Fibroblast of lung (primary cell): ENCODE measurements around the gene MYRIP. TPM values are rescaled to one million over a fixed set of nuclear protein-coding genes. Genes with fewer than 3 reads are reported as not detected.

Experiments
- DNase-seq, 2 donors: peaks; one replicate each; pipeline versions ENCODE4 v3.0.0 to v3.0.0-alpha.2; 2010; ENCODE audit warnings: low read depth in 2 of 2
- H2AFZ ChIP-seq: 2 replicates; pipeline ENCODE4 v1.5.1; 2012; ENCODE audit warnings: low read length, control low read depth, inconsistent platforms
- H3K27ac ChIP-seq: 2 replicates; pipeline ENCODE4 v1.5.1; 2011; ENCODE audit warnings: low read length, control low read depth; ENCODE audit not compliant: insufficient read depth
- H3K27me3 ChIP-seq: 2 replicates; pipeline ENCODE4 v1.5.1; 2011; ENCODE audit warnings: mild to moderate bottlenecking, low read length; ENCODE audit not compliant: control insufficient read depth, insufficient read depth
- H3K36me3 ChIP-seq: 2 replicates; pipeline ENCODE4 v1.5.1; 2011; ENCODE audit warnings: low read length; ENCODE audit not compliant: control insufficient read depth, insufficient read depth
- H3K4me1 ChIP-seq: 2 replicates; pipeline ENCODE4 v1.5.1; 2011; ENCODE audit warnings: low read length; ENCODE audit not compliant: control insufficient read depth, insufficient read depth; ENCODE audit errors: extremely low read depth
- H3K4me2 ChIP-seq: 2 replicates; pipeline ENCODE4 v1.5.1; 2011; ENCODE audit warnings: low read length, control low read depth; ENCODE audit not compliant: insufficient read depth; ENCODE audit errors: extremely low read depth
- H3K4me3 ChIP-seq, 4 experiments: fragments of 200-600 bp in 1 of 4; sonication (generic) in 1 of 4; replicated peaks in 1 of 4; 2 replicates each; pipeline ENCODE4 v1.5.1; 2011 to 2016; ENCODE audit warnings: low read length in 4 of 4, low read depth in 3 of 4, mild to moderate bottlenecking in 3 of 4, control low read depth in 2 of 4, inconsistent platforms in 1 of 4, mixed read lengths in 1 of 4; ENCODE audit not compliant: insufficient read depth in 1 of 4; ENCODE audit errors: control extremely low read depth in 1 of 4
- H3K79me2 ChIP-seq: 2 replicates; pipeline ENCODE4 v1.5.1; 2012; ENCODE audit warnings: mild to moderate bottlenecking, low read length, inconsistent platforms; ENCODE audit not compliant: control insufficient read depth, insufficient read depth
- H3K9ac ChIP-seq: 2 replicates; pipeline ENCODE4 v1.5.1; 2011; ENCODE audit warnings: mild to moderate bottlenecking, low read length, control low read depth; ENCODE audit not compliant: insufficient read depth
- H3K9me3 ChIP-seq: 2 replicates; pipeline ENCODE4 v1.5.1; 2012; ENCODE audit warnings: low read depth, low read length; ENCODE audit not compliant: control insufficient read depth, insufficient read depth
- H4K20me1 ChIP-seq: 2 replicates; pipeline ENCODE4 v1.5.1; 2011; ENCODE audit warnings: low read length; ENCODE audit not compliant: control insufficient read depth, insufficient read depth; ENCODE audit errors: extremely low read depth
- EZH2 ChIP-seq: IDR thresholded peaks from 2 replicates; pipeline ENCODE4 v1.5.1; 2012; ENCODE audit warnings: low read length, control low read depth, mild to moderate bottlenecking; ENCODE audit errors: missing control alignments
- polyA plus RNA-seq, 2 donors: library from polyadenylated mRNA; depleted of rRNA in 1 of 2; stranded (reverse) in 1 of 2; unstranded in 1 of 2; fragments of >200 nt; gene quantifications; 2 replicates each; pipeline ENCODE4 v1.2.1, GENCODE V29; 2011 to 2012; ENCODE audit warnings: missing spikeins in 1 of 2
- total RNA-seq: library from RNA; depleted of rRNA; stranded (reverse); fragments of >200 nt; gene quantifications from 2 replicates; pipeline ENCODE4 v1.2.1, GENCODE V29; 2014
- TF ChIP-seq, protein P1 (sequence below), 2 donors: IDR thresholded peaks in 1 of 2; conservative IDR thresholded peaks in 1 of 2; 1 replicate in 1 of 2; 2 replicates in 1 of 2; pipeline ENCODE4 v1.5.1; 2011 to 2012; ENCODE audit warnings: low read length in 2 of 2, control low read depth in 1 of 2, inconsistent platforms in 1 of 2, low read depth in 1 of 2, mild to moderate bottlenecking in 1 of 2

MYRIP gene
- total and polyA plus RNA-seq, 2 donors (not counting 1 experiment from before 2014, with no cell fraction given) = 0.02 TPM; not detected in 1

DNA sequence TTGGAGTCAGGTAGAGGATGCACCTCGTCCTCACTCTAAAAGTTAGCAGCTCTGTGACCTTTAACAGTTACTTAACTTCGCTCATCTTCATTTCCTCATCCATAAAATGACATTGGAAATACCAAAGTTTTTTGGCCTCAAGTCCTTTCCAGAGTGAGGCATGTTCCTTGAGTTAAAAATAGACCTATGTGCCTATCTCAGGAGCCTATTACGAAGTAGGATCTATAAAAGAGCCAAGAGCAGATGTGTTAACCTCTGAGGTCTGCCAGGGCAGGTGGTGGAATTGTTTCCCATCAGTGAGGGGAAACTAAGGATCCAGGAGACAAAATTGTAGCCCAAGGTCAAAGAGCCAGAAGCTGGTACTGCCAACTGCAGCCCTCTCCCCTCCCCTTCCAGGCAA is 379.7 kb downstream of the MYRIP start:
- Histone ChIP-seq H3K4me2 (no peak overlapping the region), H3K9me3 (no peaks in the 10 kb centered on the region), H3K27me3 (no peaks in the 10 kb centered on the region), H3K36me3 (no peaks in the 10 kb centered on the region), H2AFZ (no peak overlapping the region), H4K20me1 (no peaks in the 10 kb centered on the region), H3K79me2 (no peaks in the 10 kb centered on the region), H3K4me1 (no peaks in the 10 kb centered on the region), H3K27ac (no peak overlapping the region), H3K9ac (no peak overlapping the region), H3K4me3 (no peak overlapping the region)
- no peak for TF ChIP-seq EZH2
- TF ChIP-seq, protein P1, sequence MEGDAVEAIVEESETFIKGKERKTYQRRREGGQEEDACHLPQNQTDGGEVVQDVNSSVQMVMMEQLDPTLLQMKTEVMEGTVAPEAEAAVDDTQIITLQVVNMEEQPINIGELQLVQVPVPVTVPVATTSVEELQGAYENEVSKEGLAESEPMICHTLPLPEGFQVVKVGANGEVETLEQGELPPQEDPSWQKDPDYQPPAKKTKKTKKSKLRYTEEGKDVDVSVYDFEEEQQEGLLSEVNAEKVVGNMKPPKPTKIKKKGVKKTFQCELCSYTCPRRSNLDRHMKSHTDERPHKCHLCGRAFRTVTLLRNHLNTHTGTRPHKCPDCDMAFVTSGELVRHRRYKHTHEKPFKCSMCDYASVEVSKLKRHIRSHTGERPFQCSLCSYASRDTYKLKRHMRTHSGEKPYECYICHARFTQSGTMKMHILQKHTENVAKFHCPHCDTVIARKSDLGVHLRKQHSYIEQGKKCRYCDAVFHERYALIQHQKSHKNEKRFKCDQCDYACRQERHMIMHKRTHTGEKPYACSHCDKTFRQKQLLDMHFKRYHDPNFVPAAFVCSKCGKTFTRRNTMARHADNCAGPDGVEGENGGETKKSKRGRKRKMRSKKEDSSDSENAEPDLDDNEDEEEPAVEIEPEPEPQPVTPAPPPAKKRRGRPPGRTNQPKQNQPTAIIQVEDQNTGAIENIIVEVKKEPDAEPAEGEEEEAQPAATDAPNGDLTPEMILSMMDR (conservative IDR thresholded peaks at IDR 0.05 in 1 of 2, IDR thresholded peaks at IDR 0.05 in 1 of 2; ENCODE audit: low read depth in 1 of 2, low read length in 2 of 2) = no peak
- no peak for DNase-seq

DNA sequence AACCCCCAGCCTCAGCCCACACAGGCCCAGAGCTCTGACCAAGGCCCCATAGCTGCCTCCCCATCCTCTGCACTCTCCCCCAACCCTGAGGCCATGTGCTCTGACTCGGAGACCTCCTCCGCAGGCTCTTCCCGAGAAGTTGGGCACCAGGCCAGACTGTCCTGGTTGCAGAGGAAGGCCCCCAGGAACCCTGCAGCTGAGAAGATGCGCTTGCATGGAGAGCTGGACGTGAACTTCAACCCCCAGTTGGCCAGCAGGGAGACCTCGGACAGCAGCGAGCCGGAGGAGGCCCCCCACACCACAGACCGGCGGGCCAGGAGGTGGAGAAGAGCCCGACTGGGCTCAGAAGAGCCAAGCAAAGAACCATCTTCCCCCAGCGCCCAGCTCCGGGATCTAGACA is 380.6 kb downstream of the MYRIP start:
- Histone ChIP-seq H3K4me3 (no peak overlapping the region), H3K4me1 (no peaks in the 10 kb centered on the region), H3K9ac (no peak overlapping the region), H3K27me3 (no peaks in the 10 kb centered on the region), H3K4me2 (no peak overlapping the region), H3K9me3 (no peaks in the 10 kb centered on the region), H2AFZ (no peak overlapping the region), H4K20me1 (no peaks in the 10 kb centered on the region), H3K27ac (no peak overlapping the region), H3K79me2 (no peaks in the 10 kb centered on the region), H3K36me3 (no peaks in the 10 kb centered on the region)
- DNase-seq = no peak
- TF ChIP-seq, protein P1 (conservative IDR thresholded peaks at IDR 0.05 in 1 of 2, IDR thresholded peaks at IDR 0.05 in 1 of 2; ENCODE audit: low read depth in 1 of 2, low read length in 2 of 2) = no peak
- no peak for TF ChIP-seq EZH2

DNA sequence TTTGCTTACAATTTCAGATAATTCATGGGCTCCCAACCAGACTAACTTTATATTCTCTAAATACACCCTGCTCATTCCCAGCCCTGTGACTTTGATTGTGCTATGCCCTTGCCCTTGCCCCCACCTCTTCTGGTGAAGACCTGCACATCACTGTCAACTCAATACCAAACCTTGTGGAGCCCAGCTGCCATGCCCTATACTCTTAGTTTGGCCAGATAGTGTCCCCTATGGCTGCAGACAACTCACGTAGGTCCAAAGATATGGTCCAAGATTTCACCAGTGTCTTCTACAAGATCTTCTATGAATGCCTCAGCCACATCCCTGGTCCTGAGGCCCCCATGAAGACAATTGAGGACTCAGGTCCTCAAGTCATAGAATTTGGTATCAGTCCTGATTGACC is 381.8 kb downstream of the MYRIP start:
- no peak for DNase-seq
- no peak overlapping the region for H3K27ac ChIP-seq
- no peaks in the 10 kb centered on the region for H3K79me2 ChIP-seq
- H3K4me3 ChIP-seq = no peak overlapping the region
- TF ChIP-seq EZH2 = no peak
- TF ChIP-seq, protein P1 (conservative IDR thresholded peaks at IDR 0.05 in 1 of 2, IDR thresholded peaks at IDR 0.05 in 1 of 2; ENCODE audit: low read depth in 1 of 2, low read length in 2 of 2) = no peak
- no peaks in the 10 kb centered on the region for H3K4me1 ChIP-seq
- no peak overlapping the region for H3K9ac ChIP-seq
- no peaks in the 10 kb centered on the region for H4K20me1 ChIP-seq
- H3K36me3 ChIP-seq = no peaks in the 10 kb centered on the region
- H3K4me2 ChIP-seq = no peak overlapping the region
- H3K27me3 ChIP-seq = no peaks in the 10 kb centered on the region
- H2AFZ ChIP-seq = no peak overlapping the region
- no peaks in the 10 kb centered on the region for H3K9me3 ChIP-seq
